Measurements from ENCODE around the gene SLC66A2.
A peak's percentile ranks its signal among the peaks of the same experiment; 100 is the strongest.

SLC66A2 gene

GRCh38 chr18:79919089-79919488 is 32.4 kb downstream of the SLC66A2 start:
- no peak for DNase-seq (ENCODE audit: low read depth)

- DNase-seq (ENCODE audit: low read depth): no peak
Observed at GRCh38 chr18:79918615-79919011, 32.8 kb downstream of the SLC66A2 start.

GRCh38 chr18:79917853-79918614 is 33.4 kb downstream of the SLC66A2 start:
- DNase-seq (ENCODE audit: low read depth): no peak

- DNase-seq (ENCODE audit: low read depth): no peak
Observed at GRCh38 chr18:79917169-79917852, 34.1 kb downstream of the SLC66A2 start.

- no peak for DNase-seq (ENCODE audit: low read depth)
Observed at GRCh38 chr18:79916546-79917168, 34.8 kb downstream of the SLC66A2 start.

GRCh38 chr18:79916128-79916494 is 35.3 kb downstream of the SLC66A2 start:
- DNase-seq (ENCODE audit: low read depth): no peak

GRCh38 chr18:79915161-79916127 is 36.0 kb downstream of the SLC66A2 start:
- DNase-seq (ENCODE audit: low read depth): no peak

GRCh38 chr18:79914614-79915160 is 36.8 kb downstream of the SLC66A2 start:
- no peak for DNase-seq (ENCODE audit: low read depth)

GRCh38 chr18:79912994-79913831 is 38.2 kb downstream of the SLC66A2 start:
- no peak for DNase-seq (ENCODE audit: low read depth)

GRCh38 chr18:79912409-79912991 is 39.0 kb downstream of the SLC66A2 start:
- peak; percentile 18 for DNase-seq (ENCODE audit: low read depth)

- DNase-seq (ENCODE audit: low read depth): no peak
Observed at GRCh38 chr18:79911344-79912270, 39.8 kb downstream of the SLC66A2 start.

GRCh38 chr18:79910563-79911343 is 40.7 kb downstream of the SLC66A2 start:
- no peak for DNase-seq (ENCODE audit: low read depth)

- no peak for DNase-seq (ENCODE audit: low read depth)
Observed at GRCh38 chr18:79906706-79907105, 44.7 kb downstream of the SLC66A2 start.

GRCh38 chr18:79905993-79906392 is 45.5 kb downstream of the SLC66A2 start:
- no peak for DNase-seq (ENCODE audit: low read depth)

GRCh38 chr18:79905389-79905911 is 46.0 kb downstream of the SLC66A2 start:
- no peak for DNase-seq (ENCODE audit: low read depth)

GRCh38 chr18:79904357-79905147 is 46.9 kb downstream of the SLC66A2 start:
- no peak for DNase-seq (ENCODE audit: low read depth)

GRCh38 chr18:79903787-79904356 is 47.6 kb downstream of the SLC66A2 start:
- no peak for DNase-seq (ENCODE audit: low read depth)

Data from EH (cell line).